Measurements from ENCODE around the gene ADRB2.

The ADRB2 gene

DNA sequence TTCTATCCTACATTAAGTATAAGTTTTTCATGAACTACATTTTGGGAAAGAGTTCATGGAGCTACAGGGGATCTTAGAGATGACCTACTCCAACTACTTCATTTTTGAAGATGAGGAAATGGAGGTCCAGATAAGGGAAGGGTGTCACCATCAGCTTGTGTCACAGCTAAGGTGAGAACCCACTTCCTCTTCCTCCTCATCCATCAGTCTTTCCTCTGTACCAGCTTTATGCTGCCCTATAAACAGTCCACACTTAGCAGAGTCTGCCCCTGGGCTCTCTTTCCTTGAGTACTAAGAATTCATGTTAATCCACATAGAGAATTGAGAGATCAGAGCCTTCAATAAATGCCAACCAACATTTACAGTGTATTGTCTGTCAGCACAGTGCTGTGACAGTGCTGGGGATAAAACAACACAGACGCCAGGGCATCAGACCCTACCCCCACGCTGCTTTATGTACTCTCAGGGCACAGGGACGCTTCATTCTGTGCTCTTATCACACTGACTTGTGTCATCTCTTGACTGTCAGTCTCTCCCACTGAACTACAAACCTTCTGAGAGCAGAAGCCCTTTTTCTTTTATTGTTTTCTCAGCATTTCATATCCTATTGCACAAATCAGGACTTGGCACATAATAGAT lies 22.1 kb downstream of the ADRB2 start:
- no peaks in the 10 kb centered on the region for H3K9me3 ChIP-seq (ENCODE audit: insufficient read depth, low read length)
- no peaks in the 10 kb centered on the region for H3K9me2 ChIP-seq (replicated peaks; ENCODE audit: insufficient read depth, low read length)
- no peak overlapping the region for H2AFZ ChIP-seq (ENCODE audit: low read depth, low read length, severe bottlenecking)
- H3K79me2 ChIP-seq (ENCODE audit: insufficient read depth, low read length), result no peaks in the 10 kb centered on the region
- H4K20me1 ChIP-seq (ENCODE audit: low read depth, low read length), result no peaks in the 10 kb centered on the region
- no peak for TF ChIP-seq EZH2phosphoT487 (conservative IDR thresholded peaks at IDR 0.05; ENCODE audit: low read length)
- no peak for TF ChIP-seq CTCF (IDR thresholded peaks at IDR 0.05; ENCODE audit: insufficient read depth, low read length, poor library complexity, severe bottlenecking)
- H3F3A ChIP-seq (ENCODE audit: insufficient read depth), result no peaks in the 10 kb centered on the region
- no peaks in the 10 kb centered on the region for H3K36me3 ChIP-seq (ENCODE audit: low read length)
- H3K27ac ChIP-seq (ENCODE audit: low read depth, low read length), result no peak overlapping the region
- H3K9ac ChIP-seq (ENCODE audit: low read length), result no peak overlapping the region
- no peak overlapping the region for H3K4me3 ChIP-seq (ENCODE audit: insufficient read depth, low read length, poor library complexity, severe bottlenecking)
- H3K27me3 ChIP-seq (ENCODE audit: low read length), result no peaks in the 10 kb centered on the region
- H3K4me2 ChIP-seq (ENCODE audit: low read depth, low read length, poor library complexity, severe bottlenecking), result no peak overlapping the region

GRCh38 chr5:148849461-148849860 lies 23.1 kb downstream of the ADRB2 start:
- H3K9me2 ChIP-seq (replicated peaks; ENCODE audit: insufficient read depth, low read length), result no peaks in the 10 kb centered on the region
- H3F3A ChIP-seq (ENCODE audit: insufficient read depth), result no peaks in the 10 kb centered on the region
- no peaks in the 10 kb centered on the region for H4K20me1 ChIP-seq (ENCODE audit: low read depth, low read length)
- no peaks in the 10 kb centered on the region for H3K9me3 ChIP-seq (ENCODE audit: insufficient read depth, low read length)
- H2AFZ ChIP-seq (ENCODE audit: low read depth, low read length, severe bottlenecking), result no peak overlapping the region
- H3K36me3 ChIP-seq (ENCODE audit: low read length), result no peaks in the 10 kb centered on the region
- no peaks in the 10 kb centered on the region for H3K27me3 ChIP-seq (ENCODE audit: low read length)
- TF ChIP-seq EZH2phosphoT487 (conservative IDR thresholded peaks at IDR 0.05; ENCODE audit: low read length) (no peak), CTCF (IDR thresholded peaks at IDR 0.05; ENCODE audit: insufficient read depth, low read length, poor library complexity, severe bottlenecking) (no peak)
- no peak overlapping the region for H3K4me2 ChIP-seq (ENCODE audit: low read depth, low read length, poor library complexity, severe bottlenecking)
- H3K27ac ChIP-seq (ENCODE audit: low read depth, low read length), result no peak overlapping the region
- H3K9ac ChIP-seq (ENCODE audit: low read length), result no peak overlapping the region
- H3K79me2 ChIP-seq (ENCODE audit: insufficient read depth, low read length), result no peaks in the 10 kb centered on the region
- H3K4me3 ChIP-seq (ENCODE audit: insufficient read depth, low read length, poor library complexity, severe bottlenecking), result no peak overlapping the region

- Histone ChIP-seq H3K79me2 (ENCODE audit: insufficient read depth, low read length) (no peaks in the 10 kb centered on the region), H3K9me3 (ENCODE audit: insufficient read depth, low read length) (no peaks in the 10 kb centered on the region), H3K4me3 (ENCODE audit: insufficient read depth, low read length, poor library complexity, severe bottlenecking) (no peak overlapping the region), H3K4me2 (ENCODE audit: low read depth, low read length, poor library complexity, severe bottlenecking) (no peak overlapping the region), H3K27me3 (ENCODE audit: low read length) (no peaks in the 10 kb centered on the region), H2AFZ (ENCODE audit: low read depth, low read length, severe bottlenecking) (no peak overlapping the region), H3K9me2 (replicated peaks; ENCODE audit: insufficient read depth, low read length) (no peaks in the 10 kb centered on the region), H3F3A (ENCODE audit: insufficient read depth) (no peaks in the 10 kb centered on the region), H4K20me1 (ENCODE audit: low read depth, low read length) (no peaks in the 10 kb centered on the region), H3K27ac (ENCODE audit: low read depth, low read length) (no peak overlapping the region), H3K9ac (ENCODE audit: low read length) (no peak overlapping the region), H3K36me3 (ENCODE audit: low read length) (no peaks in the 10 kb centered on the region)
- TF ChIP-seq EZH2phosphoT487 (conservative IDR thresholded peaks at IDR 0.05; ENCODE audit: low read length), result no peak
- TF ChIP-seq CTCF (IDR thresholded peaks at IDR 0.05; ENCODE audit: insufficient read depth, low read length, poor library complexity, severe bottlenecking), result no peak
Measured at GRCh38 chr5:148850836-148851235, 24.4 kb downstream of the ADRB2 start.
